Measurements from ENCODE around the gene P3H2.

The P3H2 gene

GRCh38 chr3:190064659-190065058, 56.0 kb downstream of the P3H2 start:
- no peaks in the 10 kb centered on the region for H3K4me1 ChIP-seq (ENCODE audit: control insufficient read depth in 1 of 2, insufficient read depth in 1 of 2, low read depth in 1 of 2, low read length in 1 of 2)
- H3K4me3 ChIP-seq (ENCODE audit: low read depth in 1 of 2, low read length in 1 of 2) = no peak overlapping the region
- H3K27ac ChIP-seq = no peak overlapping the region
- H3K9me3 ChIP-seq = no peaks in the 10 kb centered on the region
- no peak for TF ChIP-seq CTCF (IDR thresholded peaks at IDR 0.05)
- H3K36me3 ChIP-seq = no peaks in the 10 kb centered on the region
- no peaks in the 10 kb centered on the region for H3K27me3 ChIP-seq

- no peaks in the 10 kb centered on the region for H3K27me3 ChIP-seq
- H3K27ac ChIP-seq = no peak overlapping the region
- H3K4me3 ChIP-seq (ENCODE audit: low read depth in 1 of 2, low read length in 1 of 2) = no peak overlapping the region
- no peaks in the 10 kb centered on the region for H3K4me1 ChIP-seq (ENCODE audit: control insufficient read depth in 1 of 2, insufficient read depth in 1 of 2, low read depth in 1 of 2, low read length in 1 of 2)
- no peak for TF ChIP-seq CTCF (IDR thresholded peaks at IDR 0.05)
- H3K36me3 ChIP-seq = no peaks in the 10 kb centered on the region
- H3K9me3 ChIP-seq = no peaks in the 10 kb centered on the region
Measured at GRCh38 chr3:190064112-190064511, 56.6 kb downstream of the P3H2 start.

DNA sequence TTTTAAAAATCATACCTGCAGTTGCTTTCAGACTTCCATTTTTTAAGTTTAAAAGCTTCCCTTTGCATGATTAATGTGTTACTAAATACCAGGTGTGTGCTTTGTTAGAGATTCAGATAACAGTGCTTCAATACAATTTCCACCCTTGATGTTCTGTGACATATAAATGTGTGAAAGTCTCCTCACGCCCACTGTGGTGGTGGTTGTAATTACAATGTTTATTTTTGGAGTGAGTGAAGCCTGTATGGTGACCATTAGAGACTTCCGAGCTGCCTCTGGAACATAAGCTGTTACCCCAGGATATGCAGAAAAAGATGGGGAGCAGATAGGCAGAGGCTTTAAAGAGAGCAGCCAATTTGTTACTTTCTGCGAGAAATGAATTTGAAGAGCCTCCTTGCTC, 57.2 kb downstream of the P3H2 start:
- no peak overlapping the region for H3K4me3 ChIP-seq (ENCODE audit: low read depth in 1 of 2, low read length in 1 of 2)
- no peak overlapping the region for H3K27ac ChIP-seq
- no peaks in the 10 kb centered on the region for H3K9me3 ChIP-seq
- no peaks in the 10 kb centered on the region for H3K4me1 ChIP-seq (ENCODE audit: control insufficient read depth in 1 of 2, insufficient read depth in 1 of 2, low read depth in 1 of 2, low read length in 1 of 2)
- H3K27me3 ChIP-seq = no peaks in the 10 kb centered on the region
- no peaks in the 10 kb centered on the region for H3K36me3 ChIP-seq
- TF ChIP-seq CTCF (IDR thresholded peaks at IDR 0.05) = no peak

- Histone ChIP-seq H3K4me3 (ENCODE audit: low read depth in 1 of 2, low read length in 1 of 2) (no peak overlapping the region), H3K27me3 (no peaks in the 10 kb centered on the region), H3K27ac (no peak overlapping the region), H3K4me1 (ENCODE audit: control insufficient read depth in 1 of 2, insufficient read depth in 1 of 2, low read depth in 1 of 2, low read length in 1 of 2) (no peaks in the 10 kb centered on the region), H3K36me3 (no peaks in the 10 kb centered on the region), H3K9me3 (no peaks in the 10 kb centered on the region)
- TF ChIP-seq CTCF (IDR thresholded peaks at IDR 0.05) = no peak
Measured at GRCh38 chr3:190060192-190060775, 60.4 kb downstream of the P3H2 start.

GRCh38 chr3:190059242-190059590, 61.5 kb downstream of the P3H2 start:
- no peaks in the 10 kb centered on the region for H3K27me3 ChIP-seq
- H3K27ac ChIP-seq = no peak overlapping the region
- H3K9me3 ChIP-seq = no peaks in the 10 kb centered on the region
- no peaks in the 10 kb centered on the region for H3K36me3 ChIP-seq
- no peak for TF ChIP-seq CTCF (IDR thresholded peaks at IDR 0.05)
- no peaks in the 10 kb centered on the region for H3K4me1 ChIP-seq (ENCODE audit: control insufficient read depth in 1 of 2, insufficient read depth in 1 of 2, low read depth in 1 of 2, low read length in 1 of 2)
- no peak overlapping the region for H3K4me3 ChIP-seq (ENCODE audit: low read depth in 1 of 2, low read length in 1 of 2)

All from neutrophil (primary cell).